Mesothelial cell of epicardium (in vitro differentiated cells): Measurements from ENCODE around the gene CTSA. TPM values are rescaled to one million over a fixed set of nuclear protein-coding genes. Genes with fewer than 3 reads are reported as not detected.

ENCODE experiments used
- DNase-seq, 2 experiments: peaks; one replicate each; pipeline ENCODE4 v3.0.0; 2021; ENCODE audit warnings: low spot score in 2 of 2; ENCODE audit not compliant: unreplicated experiment in 2 of 2
- H3K27ac Mint-ChIP-seq: 2 replicates; pipeline ENCODE4 v1.8.0; 2021; ENCODE audit warnings: mixed read lengths
- H3K27me3 Mint-ChIP-seq: 2 replicates; pipeline ENCODE4 v1.8.0; 2021; ENCODE audit warnings: low read depth, mixed read lengths
- H3K36me3 Mint-ChIP-seq: 2 replicates; pipeline ENCODE4 v1.8.0; 2021; ENCODE audit warnings: mixed read lengths
- H3K4me1 Mint-ChIP-seq: 2 replicates; pipeline ENCODE4 v1.8.0; 2021; ENCODE audit warnings: mixed read lengths
- H3K4me3 Mint-ChIP-seq: 2 replicates; pipeline ENCODE4 v1.8.0; 2021; ENCODE audit warnings: mild to moderate bottlenecking, moderate library complexity, mixed read lengths
- H3K9me3 Mint-ChIP-seq: 2 replicates; pipeline ENCODE4 v1.8.0; 2021; ENCODE audit warnings: mixed read lengths
- total RNA-seq: library from RNA; stranded (reverse); gene quantifications from 3 replicates; pipeline ENCODE4 v1.2.1, GENCODE V29; 2021
- TF ChIP-seq, protein P1 (sequence below): fragments of 200-600 bp; sonication (generic); IDR thresholded peaks from one replicate; pipeline ENCODE4 v1.5.0; 2021; ENCODE audit warnings: antibody characterized with exemption; ENCODE audit not compliant: unreplicated experiment

The CTSA gene
- total RNA-seq, 1 donor from 2014 or later = 86.7 TPM

DNA sequence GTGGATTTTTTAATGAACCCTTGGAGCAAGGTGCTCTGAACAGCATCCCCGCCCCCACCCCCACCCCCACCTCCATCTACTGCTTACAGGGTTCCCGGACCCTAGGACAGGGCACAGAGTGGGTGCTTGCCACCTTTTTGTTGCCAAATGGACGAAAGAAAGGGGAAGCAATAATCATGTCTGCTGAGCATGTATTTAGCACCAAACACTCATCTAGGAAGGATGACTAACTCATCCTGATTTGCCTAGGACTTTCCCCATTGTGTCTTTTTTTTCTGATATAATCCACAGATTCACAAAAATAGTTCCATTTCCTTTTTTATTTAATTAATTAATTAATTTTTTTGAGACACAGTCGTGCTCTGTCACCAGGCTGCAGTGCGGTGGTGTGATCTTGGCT, 22.0 kb downstream of the CTSA start:
- peaks cover 8% of the 10 kb centered on the region for H3K4me1 Mint-ChIP-seq
- H3K27ac Mint-ChIP-seq = no peak overlapping the region
- H3K4me3 Mint-ChIP-seq = peak overlapping the region; percentile 48
- H3K36me3 Mint-ChIP-seq = peaks cover 7% of the 10 kb centered on the region
- TF ChIP-seq, protein P1, sequence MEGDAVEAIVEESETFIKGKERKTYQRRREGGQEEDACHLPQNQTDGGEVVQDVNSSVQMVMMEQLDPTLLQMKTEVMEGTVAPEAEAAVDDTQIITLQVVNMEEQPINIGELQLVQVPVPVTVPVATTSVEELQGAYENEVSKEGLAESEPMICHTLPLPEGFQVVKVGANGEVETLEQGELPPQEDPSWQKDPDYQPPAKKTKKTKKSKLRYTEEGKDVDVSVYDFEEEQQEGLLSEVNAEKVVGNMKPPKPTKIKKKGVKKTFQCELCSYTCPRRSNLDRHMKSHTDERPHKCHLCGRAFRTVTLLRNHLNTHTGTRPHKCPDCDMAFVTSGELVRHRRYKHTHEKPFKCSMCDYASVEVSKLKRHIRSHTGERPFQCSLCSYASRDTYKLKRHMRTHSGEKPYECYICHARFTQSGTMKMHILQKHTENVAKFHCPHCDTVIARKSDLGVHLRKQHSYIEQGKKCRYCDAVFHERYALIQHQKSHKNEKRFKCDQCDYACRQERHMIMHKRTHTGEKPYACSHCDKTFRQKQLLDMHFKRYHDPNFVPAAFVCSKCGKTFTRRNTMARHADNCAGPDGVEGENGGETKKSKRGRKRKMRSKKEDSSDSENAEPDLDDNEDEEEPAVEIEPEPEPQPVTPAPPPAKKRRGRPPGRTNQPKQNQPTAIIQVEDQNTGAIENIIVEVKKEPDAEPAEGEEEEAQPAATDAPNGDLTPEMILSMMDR = no peak
- no peaks in the 10 kb centered on the region for H3K27me3 Mint-ChIP-seq
- DNase-seq = no peak
- no peaks in the 10 kb centered on the region for H3K9me3 Mint-ChIP-seq

DNA sequence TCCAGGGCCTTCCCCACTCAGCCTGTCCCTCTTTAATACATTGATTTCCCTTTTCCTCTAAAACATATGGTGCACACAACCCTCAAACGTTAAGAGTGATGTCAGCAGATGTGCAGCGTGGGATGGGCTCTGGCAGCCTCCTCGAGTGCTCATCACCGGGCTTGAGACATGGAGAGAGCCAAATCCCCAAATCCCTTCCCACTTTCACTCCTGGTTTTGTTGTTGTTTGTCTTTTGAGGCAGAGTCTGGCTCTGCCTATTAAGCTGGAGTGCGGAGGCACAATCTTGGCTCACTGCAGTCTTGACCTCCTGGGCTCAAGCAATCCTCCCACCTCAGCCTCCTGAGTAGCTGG, 26.6 kb downstream of the CTSA start:
- peaks cover 14% of the 10 kb centered on the region for H3K4me1 Mint-ChIP-seq
- H3K27me3 Mint-ChIP-seq = peaks cover 8% of the 10 kb centered on the region
- H3K36me3 Mint-ChIP-seq = no peaks in the 10 kb centered on the region
- H3K9me3 Mint-ChIP-seq = no peaks in the 10 kb centered on the region
- DNase-seq = no peak
- H3K27ac Mint-ChIP-seq = no peak overlapping the region
- no peak overlapping the region for H3K4me3 Mint-ChIP-seq
- TF ChIP-seq, protein P1 = no peak

DNA sequence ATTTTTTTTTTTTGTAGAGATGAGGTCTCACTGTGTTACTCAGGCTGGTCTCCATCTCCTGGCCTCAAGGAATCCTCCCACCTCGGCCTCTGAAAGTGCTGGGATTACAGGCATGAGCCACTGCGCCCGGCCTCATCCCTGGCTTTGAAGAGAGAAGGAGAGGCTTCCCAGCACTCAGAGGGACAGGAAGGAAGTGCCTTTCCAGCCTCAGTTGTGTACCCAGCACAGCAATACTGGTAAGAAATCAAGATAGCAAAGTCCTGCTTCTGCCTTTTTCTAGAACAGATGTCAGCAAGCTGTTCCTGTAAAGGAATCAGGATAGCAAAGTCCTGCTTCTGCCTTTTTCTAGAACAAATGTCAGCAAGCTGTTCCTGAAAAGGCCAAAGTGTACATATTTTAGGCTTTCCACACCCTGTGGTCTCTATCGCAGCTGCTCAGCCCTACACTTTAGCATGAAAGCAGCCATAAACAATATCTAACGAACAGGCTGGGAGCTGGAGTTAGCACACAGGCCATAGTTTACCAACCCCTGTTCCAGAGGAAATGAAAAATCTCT, 27.1 kb downstream of the CTSA start:
- H3K36me3 Mint-ChIP-seq = no peaks in the 10 kb centered on the region
- no peaks in the 10 kb centered on the region for H3K9me3 Mint-ChIP-seq
- peaks cover 16% of the 10 kb centered on the region for H3K4me1 Mint-ChIP-seq
- TF ChIP-seq, protein P1 = no peak
- no peak overlapping the region for H3K27ac Mint-ChIP-seq
- no peak for DNase-seq
- peaks cover 8% of the 10 kb centered on the region for H3K27me3 Mint-ChIP-seq
- no peak overlapping the region for H3K4me3 Mint-ChIP-seq

DNA sequence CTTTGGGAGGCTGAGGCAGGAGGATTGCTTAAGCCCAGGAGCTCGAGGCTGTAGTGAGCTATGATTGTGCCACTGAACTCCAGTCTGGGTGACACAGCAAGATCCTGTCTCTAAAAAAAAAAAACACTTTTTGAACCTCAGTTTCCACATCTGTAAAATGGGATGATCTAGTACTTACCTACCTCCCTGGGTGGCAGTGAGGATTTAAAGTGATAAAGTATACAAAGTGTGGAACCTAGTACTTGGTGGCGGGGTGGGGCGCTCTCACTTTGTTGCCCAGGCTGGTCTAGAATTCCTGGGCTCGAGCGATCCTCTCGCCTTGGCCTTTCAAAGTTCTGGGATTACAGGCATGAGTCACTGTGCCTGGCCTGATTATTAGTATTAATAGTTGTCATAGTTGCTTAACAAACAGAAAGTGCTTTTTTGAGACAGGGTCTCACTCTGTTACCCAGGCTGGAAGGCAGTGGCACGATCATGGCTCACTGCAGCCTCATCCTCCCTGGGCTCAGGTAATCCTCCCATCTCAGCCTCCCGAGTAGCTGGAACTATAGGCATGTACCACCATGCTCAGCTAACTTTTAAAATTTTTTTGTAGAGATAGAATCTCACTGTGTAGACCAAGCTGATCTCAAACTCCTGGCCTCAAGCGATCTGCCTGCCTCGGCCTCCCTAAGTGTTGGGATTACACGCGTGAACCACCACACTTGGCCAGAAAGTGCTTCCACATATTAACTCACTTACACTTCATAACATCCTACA, 27.8 kb downstream of the CTSA start:
- H3K27ac Mint-ChIP-seq = no peak overlapping the region
- no peaks in the 10 kb centered on the region for H3K9me3 Mint-ChIP-seq
- no peak overlapping the region for H3K4me3 Mint-ChIP-seq
- TF ChIP-seq, protein P1 = no peak
- peaks cover 8% of the 10 kb centered on the region for H3K27me3 Mint-ChIP-seq
- no peak for DNase-seq
- peaks cover 16% of the 10 kb centered on the region for H3K4me1 Mint-ChIP-seq
- H3K36me3 Mint-ChIP-seq = no peaks in the 10 kb centered on the region

DNA sequence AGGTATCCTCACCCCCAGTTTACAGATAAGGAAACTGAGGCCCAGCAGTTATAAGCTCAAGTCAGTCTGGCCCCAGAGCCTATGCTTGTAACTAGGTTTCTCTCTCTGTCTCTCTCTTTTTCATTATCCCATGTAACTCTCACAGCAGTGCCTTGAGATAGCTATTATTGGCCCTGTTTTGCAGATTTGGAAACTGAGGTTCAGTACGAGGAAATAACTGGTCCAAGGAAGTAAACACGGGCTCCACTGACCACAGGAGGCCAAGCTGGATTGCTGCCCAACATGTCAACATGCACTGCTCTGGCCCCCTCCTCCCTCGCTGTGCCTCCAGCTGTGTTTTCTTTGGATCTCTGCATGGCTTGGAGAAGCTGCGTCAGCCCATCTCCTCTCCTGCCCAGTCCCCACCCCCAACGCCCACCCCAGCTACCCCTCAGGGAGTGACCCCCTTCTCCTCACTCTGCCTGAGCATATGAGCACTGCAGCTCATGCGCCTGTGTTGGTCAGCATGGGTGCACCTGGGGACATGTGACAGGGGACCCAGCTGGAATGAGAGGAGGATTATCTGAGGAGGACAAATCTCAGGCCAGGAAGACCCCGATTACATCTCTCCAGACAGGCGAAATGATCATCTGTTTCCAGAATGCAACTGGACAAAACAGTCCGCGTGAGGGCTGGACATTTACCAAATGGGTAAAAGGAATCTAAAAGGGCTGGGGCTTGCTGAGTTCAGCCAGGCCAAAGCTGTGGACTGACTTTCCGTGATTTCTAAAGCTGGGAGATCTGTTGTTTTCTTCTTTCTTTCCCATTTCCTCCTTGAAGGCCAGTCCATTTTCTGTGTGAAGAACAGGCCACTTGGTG, 28.6 kb downstream of the CTSA start:
- H3K27me3 Mint-ChIP-seq = peaks cover 8% of the 10 kb centered on the region
- TF ChIP-seq, protein P1 = no peak
- no peak overlapping the region for H3K4me3 Mint-ChIP-seq
- DNase-seq = no peak
- no peaks in the 10 kb centered on the region for H3K36me3 Mint-ChIP-seq
- H3K27ac Mint-ChIP-seq = peak overlapping the region; percentile 6
- H3K9me3 Mint-ChIP-seq = no peaks in the 10 kb centered on the region
- peaks cover 19% of the 10 kb centered on the region for H3K4me1 Mint-ChIP-seq
